ENCODE measurements around the gene CNKSR3. TPM values are rescaled to one million over a fixed set of nuclear protein-coding genes. Genes with fewer than 3 reads are reported as not detected.

Gene CNKSR3
- total RNA-seq, 1 donor from 2014 or later, result 0.09 TPM

DNA sequence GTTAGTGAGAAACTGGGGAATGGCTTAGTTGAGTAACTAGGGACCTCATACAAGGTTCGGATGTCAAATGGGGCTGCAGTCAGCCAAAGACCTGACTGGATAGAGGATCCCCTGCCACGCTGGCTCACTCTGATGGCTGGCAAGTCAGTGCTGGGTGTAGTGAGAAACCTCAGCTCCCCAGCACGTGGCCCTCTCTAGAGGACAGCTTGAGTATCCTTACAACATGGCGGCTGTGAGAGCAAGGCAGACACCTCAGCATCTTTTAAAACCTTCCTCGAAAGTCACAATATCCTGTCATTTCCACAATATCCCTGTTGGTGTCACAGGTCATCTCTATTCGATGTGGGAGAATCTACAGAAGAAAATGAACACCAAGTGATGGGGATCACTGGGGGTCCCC is 127.2 kb downstream of the CNKSR3 start:
- intact Hi-C loops (cut with micrococcal nuclease), result no loop called here
- no peak overlapping the region for H3K27ac Mint-ChIP-seq
- H3K9me3 Mint-ChIP-seq, result no peaks in the 10 kb centered on the region
- H3K36me3 Mint-ChIP-seq (ENCODE audit: low read depth), result no peaks in the 10 kb centered on the region
- no peak overlapping the region for H3K4me3 Mint-ChIP-seq (ENCODE audit: low read depth)
- H3K27me3 Mint-ChIP-seq (ENCODE audit: low read depth), result peaks cover 2% of the 10 kb centered on the region
- H3K4me1 Mint-ChIP-seq (ENCODE audit: low read depth), result no peaks in the 10 kb centered on the region
- DNase-seq (ENCODE audit: low spot score), result no peak

DNA sequence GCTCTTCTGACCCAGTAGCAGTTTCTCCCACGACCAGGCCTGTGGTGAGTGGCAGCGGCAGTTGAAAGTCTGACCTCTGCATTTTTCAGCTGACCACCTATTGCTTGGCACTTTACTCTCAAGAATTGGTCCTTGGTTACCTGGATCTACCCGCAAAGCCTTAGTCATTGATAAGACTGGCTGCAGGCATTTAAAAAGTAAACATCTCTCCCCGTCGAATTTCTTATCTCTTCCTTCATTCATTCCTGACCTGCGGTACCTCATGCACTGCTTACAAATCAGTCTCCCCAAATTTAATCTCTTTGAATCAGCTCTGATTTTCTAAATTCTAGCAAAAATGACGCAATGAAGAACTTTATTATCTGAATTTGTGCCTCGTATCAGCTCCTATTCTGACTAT is 127.7 kb downstream of the CNKSR3 start:
- intact Hi-C loops (cut with micrococcal nuclease), result no loop called here
- no peaks in the 10 kb centered on the region for H3K4me1 Mint-ChIP-seq (ENCODE audit: low read depth)
- DNase-seq (ENCODE audit: low spot score), result no peak
- no peaks in the 10 kb centered on the region for H3K36me3 Mint-ChIP-seq (ENCODE audit: low read depth)
- H3K27ac Mint-ChIP-seq, result no peak overlapping the region
- no peak overlapping the region for H3K4me3 Mint-ChIP-seq (ENCODE audit: low read depth)
- no peaks in the 10 kb centered on the region for H3K9me3 Mint-ChIP-seq
- H3K27me3 Mint-ChIP-seq (ENCODE audit: low read depth), result peaks cover 2% of the 10 kb centered on the region

DNA sequence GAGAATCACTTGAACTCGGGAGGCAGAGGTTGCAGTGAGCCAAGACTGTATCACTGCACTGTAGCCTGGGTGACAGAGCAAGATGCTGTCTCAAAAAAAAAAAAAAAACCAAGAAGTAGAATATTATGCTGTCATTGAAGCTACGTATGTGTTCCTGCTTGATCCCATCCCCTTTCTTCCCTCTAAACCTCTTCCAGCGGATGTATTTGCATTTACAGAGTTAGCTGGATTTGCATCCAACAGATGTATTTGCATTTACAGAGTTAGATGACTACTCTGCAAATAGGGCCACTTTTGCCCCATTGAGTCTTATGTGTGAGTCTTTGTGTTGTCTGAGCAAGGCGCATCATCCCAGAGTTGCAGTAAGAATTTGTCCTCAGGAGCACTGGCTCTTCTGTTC is 128.9 kb downstream of the CNKSR3 start:
- Mint-ChIP-seq H3K27me3 (ENCODE audit: low read depth) (peaks cover 2% of the 10 kb centered on the region), H3K27ac (no peak overlapping the region), H3K36me3 (ENCODE audit: low read depth) (no peaks in the 10 kb centered on the region), H3K9me3 (no peaks in the 10 kb centered on the region), H3K4me3 (ENCODE audit: low read depth) (no peak overlapping the region), H3K4me1 (ENCODE audit: low read depth) (no peaks in the 10 kb centered on the region)
- intact Hi-C loops (cut with micrococcal nuclease), result no loop called here
- no peak for DNase-seq (ENCODE audit: low spot score)

DNA sequence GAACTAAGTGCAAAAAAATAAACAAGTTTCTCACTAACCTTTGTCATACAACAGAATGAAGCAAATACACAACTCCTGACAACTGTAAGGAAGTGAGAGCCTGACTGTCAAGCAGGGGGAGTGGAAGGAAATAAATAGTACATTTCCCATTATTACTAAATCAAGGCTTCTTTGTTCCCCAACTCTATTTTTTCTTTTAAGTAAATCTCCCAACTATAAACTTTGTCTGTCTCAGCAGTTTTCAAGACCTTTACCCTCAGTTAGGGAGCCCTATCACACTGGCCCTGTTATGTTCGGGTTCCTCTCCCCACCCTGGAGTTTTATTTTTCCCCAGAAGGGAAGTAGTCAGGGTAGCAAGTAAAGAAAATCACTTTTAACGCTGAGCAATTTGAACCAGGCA is 129.7 kb downstream of the CNKSR3 start:
- Mint-ChIP-seq H3K4me1 (ENCODE audit: low read depth) (no peaks in the 10 kb centered on the region), H3K36me3 (ENCODE audit: low read depth) (no peaks in the 10 kb centered on the region), H3K27me3 (ENCODE audit: low read depth) (no peaks in the 10 kb centered on the region), H3K4me3 (ENCODE audit: low read depth) (no peak overlapping the region), H3K9me3 (no peaks in the 10 kb centered on the region), H3K27ac (no peak overlapping the region)
- intact Hi-C loops (cut with micrococcal nuclease), result no loop called here
- DNase-seq (ENCODE audit: low spot score), result no peak

DNA sequence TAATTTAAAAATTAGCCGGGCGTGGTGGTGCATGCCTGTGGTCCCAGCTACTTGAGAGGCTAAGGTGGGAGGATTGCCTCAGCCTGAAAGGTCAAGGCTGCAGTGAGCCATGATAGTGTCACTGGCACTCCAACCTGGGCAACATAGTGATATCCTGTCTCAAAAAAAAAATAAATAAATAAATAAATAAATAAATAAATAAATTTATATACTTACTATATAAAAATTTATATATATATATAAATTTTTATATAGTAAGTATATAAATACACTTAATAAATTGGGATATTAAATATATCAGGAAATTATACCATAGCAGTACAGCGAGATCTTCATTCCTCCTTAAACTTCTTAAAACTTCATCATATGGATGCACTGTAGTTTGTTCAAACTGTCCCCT is 130.9 kb downstream of the CNKSR3 start:
- Mint-ChIP-seq H3K9me3 (no peaks in the 10 kb centered on the region), H3K36me3 (ENCODE audit: low read depth) (no peaks in the 10 kb centered on the region), H3K4me1 (ENCODE audit: low read depth) (no peaks in the 10 kb centered on the region), H3K4me3 (ENCODE audit: low read depth) (no peak overlapping the region), H3K27ac (no peak overlapping the region), H3K27me3 (ENCODE audit: low read depth) (no peaks in the 10 kb centered on the region)
- DNase-seq (ENCODE audit: low spot score), result no peak
- intact Hi-C loops (cut with micrococcal nuclease), result no loop called here

DNA sequence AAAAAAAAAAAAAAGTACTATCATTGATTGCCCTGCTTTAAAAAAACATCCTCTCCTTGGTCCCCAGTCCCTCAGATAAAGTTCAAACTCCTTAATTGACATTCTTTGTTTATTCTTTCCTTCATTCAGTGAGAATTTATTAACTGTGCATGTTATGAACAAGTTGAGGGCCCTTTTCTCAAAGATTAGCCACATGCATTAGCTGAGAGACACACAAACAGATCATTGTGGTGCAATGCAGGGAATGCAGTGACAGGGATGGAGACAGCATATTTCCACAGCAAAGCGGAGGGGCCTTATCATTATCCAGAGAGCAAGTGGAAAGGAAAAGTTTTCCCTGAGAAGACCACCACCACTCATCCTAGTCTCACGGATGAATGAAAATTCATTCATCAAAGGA is 132.0 kb downstream of the CNKSR3 start:
- no peak overlapping the region for H3K27ac Mint-ChIP-seq
- no peaks in the 10 kb centered on the region for H3K4me1 Mint-ChIP-seq (ENCODE audit: low read depth)
- intact Hi-C loops (cut with micrococcal nuclease), result no loop called here
- no peak overlapping the region for H3K4me3 Mint-ChIP-seq (ENCODE audit: low read depth)
- no peaks in the 10 kb centered on the region for H3K9me3 Mint-ChIP-seq
- no peak for DNase-seq (ENCODE audit: low spot score)
- no peaks in the 10 kb centered on the region for H3K27me3 Mint-ChIP-seq (ENCODE audit: low read depth)
- no peaks in the 10 kb centered on the region for H3K36me3 Mint-ChIP-seq (ENCODE audit: low read depth)

DNA sequence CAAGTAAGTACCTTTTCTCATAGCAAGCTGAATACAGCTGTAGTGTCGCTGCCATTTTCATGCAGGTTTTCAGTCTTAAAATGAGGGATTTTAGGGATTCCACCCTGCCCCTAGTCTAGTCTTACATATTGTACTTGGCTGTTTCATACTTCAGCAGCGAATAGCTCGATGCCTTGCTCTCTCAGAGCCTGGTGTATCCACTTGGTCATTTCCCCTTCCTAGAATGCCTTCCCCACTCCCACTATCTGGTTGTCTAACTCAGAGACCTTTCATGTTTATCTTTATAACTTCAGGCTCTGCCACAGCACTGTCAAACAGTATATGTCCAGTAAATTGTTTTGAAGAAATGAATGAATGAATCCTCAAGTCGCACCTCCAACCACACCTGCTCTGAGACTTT is 132.8 kb downstream of the CNKSR3 start:
- Mint-ChIP-seq H3K36me3 (ENCODE audit: low read depth) (no peaks in the 10 kb centered on the region), H3K27ac (no peak overlapping the region), H3K9me3 (no peaks in the 10 kb centered on the region), H3K27me3 (ENCODE audit: low read depth) (no peaks in the 10 kb centered on the region), H3K4me3 (ENCODE audit: low read depth) (no peak overlapping the region), H3K4me1 (ENCODE audit: low read depth) (no peaks in the 10 kb centered on the region)
- intact Hi-C loops (cut with micrococcal nuclease), result no loop called here
- DNase-seq (ENCODE audit: low spot score), result no peak

DNA sequence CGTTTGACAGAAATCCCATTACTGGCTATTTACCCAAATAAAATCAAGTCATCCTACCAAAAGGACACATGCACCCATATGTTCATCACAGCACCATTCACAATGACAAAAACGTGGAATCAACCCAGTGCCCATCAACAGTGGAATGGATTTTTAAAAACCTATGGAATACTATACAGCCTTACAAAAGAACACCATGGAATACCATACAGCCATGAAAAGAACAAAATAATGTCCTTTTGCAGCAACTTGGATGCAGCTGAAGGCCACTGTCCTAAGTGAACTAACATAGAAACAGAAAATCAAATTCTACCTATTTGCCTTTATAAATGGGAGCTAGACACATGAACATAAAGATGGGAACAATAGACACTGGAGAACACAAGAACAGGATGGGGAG is 136.5 kb downstream of the CNKSR3 start:
- Mint-ChIP-seq H3K9me3 (no peaks in the 10 kb centered on the region), H3K36me3 (ENCODE audit: low read depth) (no peaks in the 10 kb centered on the region), H3K4me3 (ENCODE audit: low read depth) (no peak overlapping the region), H3K27ac (no peak overlapping the region), H3K4me1 (ENCODE audit: low read depth) (peaks cover 2% of the 10 kb centered on the region), H3K27me3 (ENCODE audit: low read depth) (peaks cover 11% of the 10 kb centered on the region)
- intact Hi-C loops (cut with micrococcal nuclease), result no loop called here
- no peak for DNase-seq (ENCODE audit: low spot score)

DNA sequence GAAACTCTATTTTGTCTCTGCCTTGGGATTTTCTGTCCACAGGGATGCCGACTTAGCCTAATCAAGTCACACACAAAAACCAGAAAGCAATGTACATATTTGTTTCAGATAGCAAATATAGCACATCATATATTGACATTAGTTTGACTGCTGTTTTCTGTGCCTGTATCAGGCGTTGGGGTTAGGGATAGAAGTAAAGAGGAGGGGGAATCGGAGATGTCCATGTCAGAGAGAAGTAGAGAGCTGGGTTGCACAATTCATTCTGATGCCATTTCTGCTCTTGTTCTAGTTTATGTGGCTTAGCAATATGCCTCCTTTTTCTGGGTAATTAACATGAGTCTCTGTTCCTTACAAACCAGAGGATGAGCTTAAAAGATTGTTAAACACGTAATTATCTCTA is 139.2 kb downstream of the CNKSR3 start:
- Mint-ChIP-seq H3K27me3 (ENCODE audit: low read depth) (peaks cover 15% of the 10 kb centered on the region), H3K9me3 (no peaks in the 10 kb centered on the region), H3K4me3 (ENCODE audit: low read depth) (no peak overlapping the region), H3K27ac (no peak overlapping the region), H3K4me1 (ENCODE audit: low read depth) (peaks cover 2% of the 10 kb centered on the region), H3K36me3 (ENCODE audit: low read depth) (no peaks in the 10 kb centered on the region)
- intact Hi-C loops (cut with micrococcal nuclease), result no loop called here
- DNase-seq (ENCODE audit: low spot score), result no peak

DNA sequence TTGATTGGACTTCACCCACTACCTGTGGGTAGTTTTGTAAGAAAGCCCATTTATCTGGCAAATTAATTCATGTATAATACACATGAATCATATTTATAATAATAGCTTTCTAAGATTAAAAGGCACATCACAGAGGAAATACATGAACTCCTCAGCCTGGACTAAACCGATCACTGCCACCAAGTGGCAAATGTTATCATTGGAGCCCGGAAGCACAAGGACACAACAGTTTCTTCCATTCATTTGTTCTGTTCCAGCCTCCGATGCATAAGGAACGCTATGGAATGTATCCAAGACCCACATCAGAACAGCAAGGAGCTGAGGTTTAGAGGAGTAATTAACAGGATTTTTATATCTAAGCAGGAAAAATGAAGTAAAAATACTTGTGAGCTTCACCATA is 139.9 kb downstream of the CNKSR3 start:
- no peaks in the 10 kb centered on the region for H3K36me3 Mint-ChIP-seq (ENCODE audit: low read depth)
- H3K4me3 Mint-ChIP-seq (ENCODE audit: low read depth), result no peak overlapping the region
- H3K9me3 Mint-ChIP-seq, result no peaks in the 10 kb centered on the region
- H3K4me1 Mint-ChIP-seq (ENCODE audit: low read depth), result peaks cover 2% of the 10 kb centered on the region
- no peak for DNase-seq (ENCODE audit: low spot score)
- H3K27me3 Mint-ChIP-seq (ENCODE audit: low read depth), result peaks cover 16% of the 10 kb centered on the region
- intact Hi-C loops (cut with micrococcal nuclease), result loop anchor here (1.0 kb wide), 1 partner anchor 216 kb away; no protein-coding TSS in a partner anchor
- no peak overlapping the region for H3K27ac Mint-ChIP-seq

DNA sequence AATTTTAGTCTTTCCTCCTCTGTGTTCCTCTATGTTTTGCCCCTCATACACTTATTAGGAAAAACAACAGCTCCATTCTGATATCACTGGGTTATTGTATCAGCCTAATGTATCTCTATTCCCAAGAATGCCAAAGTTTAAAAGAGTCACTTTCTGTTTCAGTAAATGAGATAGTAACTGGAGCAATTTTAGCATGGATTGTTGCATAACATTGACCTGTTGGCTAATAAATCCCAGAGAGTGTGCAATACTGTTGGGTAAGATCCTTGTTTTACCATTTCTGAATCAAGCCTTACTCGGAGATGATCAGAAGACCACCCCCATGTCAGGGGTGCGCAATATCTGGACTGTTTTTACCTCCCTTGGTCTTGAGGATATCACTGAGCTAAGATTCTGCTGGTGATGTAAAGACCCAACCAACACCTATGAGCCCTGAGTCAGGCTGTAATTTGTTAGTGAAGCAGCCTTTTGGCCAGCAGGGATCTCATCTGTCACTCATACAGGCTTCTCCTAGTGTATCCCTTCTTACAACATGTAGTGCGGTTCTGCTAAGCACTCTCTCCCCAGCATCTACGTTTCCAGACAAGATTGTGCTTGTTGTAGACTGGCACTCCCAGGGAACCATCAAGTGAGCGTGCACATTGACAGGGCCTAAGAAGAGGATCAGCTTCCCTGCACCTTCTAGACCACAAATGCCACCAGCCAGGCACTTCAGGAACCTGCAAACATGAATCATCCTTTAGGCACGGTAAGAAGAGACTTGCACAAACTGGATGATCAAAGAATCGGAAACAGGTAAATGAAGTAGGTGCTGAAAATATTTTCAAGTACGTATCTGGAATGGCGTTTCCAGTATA is 142.4 kb downstream of the CNKSR3 start:
- H3K36me3 Mint-ChIP-seq (ENCODE audit: low read depth), result no peaks in the 10 kb centered on the region
- peaks cover 23% of the 10 kb centered on the region for H3K27me3 Mint-ChIP-seq (ENCODE audit: low read depth)
- H3K27ac Mint-ChIP-seq, result no peak overlapping the region
- peaks cover 2% of the 10 kb centered on the region for H3K4me1 Mint-ChIP-seq (ENCODE audit: low read depth)
- intact Hi-C loops (cut with micrococcal nuclease), result no loop called here
- no peak for DNase-seq (ENCODE audit: low spot score)
- no peaks in the 10 kb centered on the region for H3K9me3 Mint-ChIP-seq
- H3K4me3 Mint-ChIP-seq (ENCODE audit: low read depth), result no peak overlapping the region

DNA sequence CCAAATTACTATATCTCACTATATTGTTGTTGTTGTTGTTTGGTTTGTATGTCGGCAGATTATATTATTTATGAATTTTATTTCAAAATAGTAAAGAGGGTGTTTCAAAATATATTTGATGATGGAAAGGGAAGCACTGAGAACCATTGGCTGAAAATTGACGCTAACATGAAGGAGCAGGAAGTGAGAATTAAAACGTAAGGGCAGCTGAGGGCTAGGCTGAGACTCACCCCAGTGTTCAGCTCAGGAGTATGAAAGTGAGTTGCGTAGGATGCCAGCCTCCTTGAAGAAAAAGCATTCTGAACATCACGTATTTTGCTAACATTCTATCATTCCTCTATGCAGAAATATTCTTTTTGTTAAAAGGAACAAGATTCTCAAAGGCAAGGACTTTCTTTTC is 143.1 kb downstream of the CNKSR3 start:
- Mint-ChIP-seq H3K27ac (no peak overlapping the region), H3K27me3 (ENCODE audit: low read depth) (peaks cover 25% of the 10 kb centered on the region), H3K4me3 (ENCODE audit: low read depth) (no peak overlapping the region), H3K36me3 (ENCODE audit: low read depth) (no peaks in the 10 kb centered on the region), H3K4me1 (ENCODE audit: low read depth) (peaks cover 2% of the 10 kb centered on the region), H3K9me3 (no peaks in the 10 kb centered on the region)
- no peak for DNase-seq (ENCODE audit: low spot score)
- intact Hi-C loops (cut with micrococcal nuclease), result no loop called here

DNA sequence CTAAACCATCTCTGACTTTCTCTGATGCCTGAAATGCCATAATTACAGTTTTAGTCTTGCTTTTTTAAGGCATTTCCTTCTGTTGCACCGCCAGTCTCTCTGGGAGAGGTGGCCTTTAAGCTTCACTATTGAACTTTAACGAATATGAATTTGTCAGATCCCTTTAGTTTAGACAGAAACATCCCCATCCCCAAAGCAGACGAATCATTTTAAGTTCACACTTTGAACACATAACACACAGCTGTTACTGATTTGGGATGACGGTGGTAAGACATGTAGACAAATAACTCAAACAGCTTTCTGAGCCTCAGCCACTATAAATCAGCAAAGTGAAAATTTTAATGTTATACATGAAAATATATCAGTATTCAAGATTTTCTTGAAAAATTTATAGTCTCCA is 146.7 kb downstream of the CNKSR3 start:
- Mint-ChIP-seq H3K27me3 (ENCODE audit: low read depth) (peaks cover 34% of the 10 kb centered on the region), H3K27ac (no peak overlapping the region), H3K4me3 (ENCODE audit: low read depth) (no peak overlapping the region), H3K36me3 (ENCODE audit: low read depth) (no peaks in the 10 kb centered on the region), H3K4me1 (ENCODE audit: low read depth) (peaks cover 2% of the 10 kb centered on the region), H3K9me3 (no peaks in the 10 kb centered on the region)
- no peak for DNase-seq (ENCODE audit: low spot score)
- intact Hi-C loops (cut with micrococcal nuclease), result no loop called here

DNA sequence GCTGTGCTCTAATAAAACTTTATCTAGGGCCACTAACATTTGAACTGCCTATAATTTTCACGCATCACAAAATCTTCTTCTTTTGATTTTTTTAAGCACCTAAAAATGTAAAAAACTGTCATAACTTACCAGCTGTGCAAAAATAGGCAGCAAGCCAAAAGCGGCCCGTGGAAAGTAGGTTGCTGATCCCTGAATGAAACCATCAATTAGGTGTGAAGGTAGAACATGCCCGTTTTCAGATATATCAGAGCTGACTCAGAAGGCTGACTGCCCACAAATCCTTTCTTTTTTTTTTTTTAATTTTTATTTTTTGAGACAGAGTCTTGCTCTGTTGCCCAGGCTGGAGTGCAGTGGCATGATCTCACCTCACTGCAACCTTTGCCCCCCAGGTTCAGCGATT is 149.0 kb downstream of the CNKSR3 start:
- Mint-ChIP-seq H3K27ac (no peak overlapping the region), H3K4me3 (ENCODE audit: low read depth) (no peak overlapping the region), H3K36me3 (ENCODE audit: low read depth) (no peaks in the 10 kb centered on the region), H3K4me1 (ENCODE audit: low read depth) (peaks cover 2% of the 10 kb centered on the region), H3K27me3 (ENCODE audit: low read depth) (peaks cover 43% of the 10 kb centered on the region), H3K9me3 (no peaks in the 10 kb centered on the region)
- DNase-seq (ENCODE audit: low spot score), result no peak
- intact Hi-C loops (cut with micrococcal nuclease), result no loop called here
